ENCODE data around the gene HYOU1.

- TF ChIP-seq CTCF (conservative IDR thresholded peaks at IDR 0.05) (no peak), EZH2 (IDR thresholded peaks at IDR 0.05; ENCODE audit: low read depth) (no peak)
These were observed 7.9 kb downstream of the HYOU1 start for GRCh38 chr11:119049081-119049480.
